ENCODE results near the gene USP25. TPM values are rescaled to one million over a fixed set of nuclear protein-coding genes. Genes with fewer than 3 reads are reported as not detected.

The USP25 gene
- total RNA-seq, 1 experiment from 2014 or later = 35.1 TPM

DNA sequence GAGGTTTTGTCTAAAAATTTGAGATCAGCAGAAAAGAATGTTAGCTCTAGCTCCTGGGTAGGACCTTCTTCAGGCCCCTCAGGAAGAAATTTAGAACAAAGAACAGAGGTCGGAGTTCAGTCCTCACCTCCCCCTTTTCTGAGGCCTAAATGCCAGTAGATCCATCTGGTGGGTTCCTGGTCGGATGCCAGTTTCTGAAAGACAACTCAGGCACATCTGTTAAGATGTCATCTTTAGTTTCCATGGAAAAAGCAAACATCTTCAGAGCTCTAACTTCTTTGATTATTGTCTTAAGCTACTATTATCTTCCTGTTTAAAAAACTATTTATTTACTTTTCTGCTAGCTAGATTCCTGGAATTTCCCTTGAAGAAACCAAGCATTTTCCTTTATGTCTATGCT, 37.1 kb upstream of the USP25 start:
- no peak overlapping the region for H2BK15ac ChIP-seq (ENCODE audit: low read depth, low read length)
- H3K23ac ChIP-seq (ENCODE audit: insufficient read length, low read depth, low read length) = no peak overlapping the region
- no peaks in the 10 kb centered on the region; a peak in 1 of 5 replicates for H3K9me3 Mint-ChIP-seq
- no peak overlapping the region for H4K8ac ChIP-seq (replicated peaks; ENCODE audit: insufficient read length, low read depth, low read length)
- H3K9me3 ChIP-seq (ENCODE audit: control insufficient read depth, low read depth, low read length) = no peaks in the 10 kb centered on the region
- no CpG with 5 or more reads among the region's 2 CpGs for WGBS (ENCODE audit: extremely low coverage, insufficient read length, low lambda C conversion rate)
- H3K4ac ChIP-seq (ENCODE audit: low read depth, low read length) = no peak overlapping the region
- H3K4me1 ChIP-seq (ENCODE audit: insufficient read depth, low read length) = no peaks in the 10 kb centered on the region
- no peak overlapping the region for H3K18ac ChIP-seq (ENCODE audit: insufficient read length, low read depth, low read length)
- no peak overlapping the region for H3K56ac ChIP-seq (ENCODE audit: insufficient read length, low read depth, low read length)
- H4K5ac ChIP-seq (ENCODE audit: insufficient read length, low read depth, low read length) = no peak overlapping the region
- no peak overlapping the region for H4K91ac ChIP-seq (ENCODE audit: insufficient read length, low read depth, low read length)
- DNase-seq = no peak
- no peaks in the 10 kb centered on the region for H4K20me1 ChIP-seq (ENCODE audit: control insufficient read depth, insufficient read depth, insufficient read length)
- TF ChIP-seq, protein P1, sequence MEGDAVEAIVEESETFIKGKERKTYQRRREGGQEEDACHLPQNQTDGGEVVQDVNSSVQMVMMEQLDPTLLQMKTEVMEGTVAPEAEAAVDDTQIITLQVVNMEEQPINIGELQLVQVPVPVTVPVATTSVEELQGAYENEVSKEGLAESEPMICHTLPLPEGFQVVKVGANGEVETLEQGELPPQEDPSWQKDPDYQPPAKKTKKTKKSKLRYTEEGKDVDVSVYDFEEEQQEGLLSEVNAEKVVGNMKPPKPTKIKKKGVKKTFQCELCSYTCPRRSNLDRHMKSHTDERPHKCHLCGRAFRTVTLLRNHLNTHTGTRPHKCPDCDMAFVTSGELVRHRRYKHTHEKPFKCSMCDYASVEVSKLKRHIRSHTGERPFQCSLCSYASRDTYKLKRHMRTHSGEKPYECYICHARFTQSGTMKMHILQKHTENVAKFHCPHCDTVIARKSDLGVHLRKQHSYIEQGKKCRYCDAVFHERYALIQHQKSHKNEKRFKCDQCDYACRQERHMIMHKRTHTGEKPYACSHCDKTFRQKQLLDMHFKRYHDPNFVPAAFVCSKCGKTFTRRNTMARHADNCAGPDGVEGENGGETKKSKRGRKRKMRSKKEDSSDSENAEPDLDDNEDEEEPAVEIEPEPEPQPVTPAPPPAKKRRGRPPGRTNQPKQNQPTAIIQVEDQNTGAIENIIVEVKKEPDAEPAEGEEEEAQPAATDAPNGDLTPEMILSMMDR (conservative IDR thresholded peaks at IDR 0.05) = no peak
- no peak overlapping the region for H2BK120ac ChIP-seq (ENCODE audit: low read depth, low read length, poor library complexity, severe bottlenecking)
- H3K27ac ChIP-seq (ENCODE audit: insufficient read length, low read depth, low read length) = no peak overlapping the region
- peaks cover 0 to 1% (median 0%) of the 10 kb centered on the region in 3 experiments; a peak in 1 of 7 replicates for H3K36me3 Mint-ChIP-seq (ENCODE audit: insufficient read depth in 1 of 3, low read depth in 3 of 3)
- no peaks in the 10 kb centered on the region for H3K4me1 Mint-ChIP-seq
- no peak overlapping the region for H2AK5ac ChIP-seq (ENCODE audit: insufficient read length, low read length)
- H3K23me2 ChIP-seq (ENCODE audit: insufficient read length, low read depth, low read length, poor library complexity, severe bottlenecking) = no peaks in the 10 kb centered on the region
- H3T11ph ChIP-seq (ENCODE audit: low read length) = no peak overlapping the region
- H3K4me2 ChIP-seq (ENCODE audit: insufficient read depth, insufficient read length, low read length) = no peak overlapping the region
- no peaks in the 10 kb centered on the region; the same call in 1 of the 2 replicates for H3K27me3 Mint-ChIP-seq (ENCODE audit: low read depth)
- no peaks in the 10 kb centered on the region for H3K79me2 ChIP-seq (ENCODE audit: insufficient read depth, low read length)
- no peak overlapping the region for H3K9ac ChIP-seq (ENCODE audit: extremely low read depth, insufficient read length, low read length)
- no peak overlapping the region for H2BK12ac ChIP-seq (ENCODE audit: insufficient read length, low read depth, low read length)
- H3K4me3 Mint-ChIP-seq = no peak overlapping the region
- H3K79me1 ChIP-seq (ENCODE audit: insufficient read depth, low read depth, low read length, poor library complexity, severe bottlenecking) = no peaks in the 10 kb centered on the region
- H2AFZ ChIP-seq (ENCODE audit: low read length) = no peak overlapping the region
- no peak overlapping the region for H2BK5ac ChIP-seq (ENCODE audit: insufficient read length, low read length)
- H2BK20ac ChIP-seq (ENCODE audit: low read depth, low read length, poor library complexity, severe bottlenecking) = no peak overlapping the region
- H3K14ac ChIP-seq (ENCODE audit: insufficient read depth, low read length) = no peak overlapping the region
- no peaks in the 10 kb centered on the region for H3K27me3 ChIP-seq (ENCODE audit: insufficient read depth, low read length)
- no peak overlapping the region for H3K27ac Mint-ChIP-seq
